Stomach (tissue), 4 donors: ENCODE data around the gene TRIM24.

Source experiments
- EP300 ChIP-seq: sonication (generic); formaldehyde crosslinking; IDR thresholded peaks from one replicate; pipeline ENCODE4 v1.6.1; 2017; ENCODE audit warnings: antibody characterized with exemption
- POLR2A ChIP-seq, 4 donors: fragments of 450-650 bp; IDR thresholded peaks; one replicate each; pipeline ENCODE4 v1.6.1; 2016; ENCODE audit warnings: antibody characterized with exemption in 4 of 4, control low read depth in 2 of 4, mild to moderate bottlenecking in 1 of 4, moderate library complexity in 1 of 4
- TF ChIP-seq, protein P1 (sequence below), 7 experiments: fragments of 450-650 bp in 4 of 7; fragments of 200-600 bp in 3 of 7; sonication (generic) in 3 of 7; IDR thresholded peaks; one replicate each; pipeline ENCODE4 v1.5.1; 2016 to 2019; ENCODE audit warnings: antibody characterized with exemption in 7 of 7, control low read depth in 2 of 7, mild to moderate bottlenecking in 1 of 7

DNA sequence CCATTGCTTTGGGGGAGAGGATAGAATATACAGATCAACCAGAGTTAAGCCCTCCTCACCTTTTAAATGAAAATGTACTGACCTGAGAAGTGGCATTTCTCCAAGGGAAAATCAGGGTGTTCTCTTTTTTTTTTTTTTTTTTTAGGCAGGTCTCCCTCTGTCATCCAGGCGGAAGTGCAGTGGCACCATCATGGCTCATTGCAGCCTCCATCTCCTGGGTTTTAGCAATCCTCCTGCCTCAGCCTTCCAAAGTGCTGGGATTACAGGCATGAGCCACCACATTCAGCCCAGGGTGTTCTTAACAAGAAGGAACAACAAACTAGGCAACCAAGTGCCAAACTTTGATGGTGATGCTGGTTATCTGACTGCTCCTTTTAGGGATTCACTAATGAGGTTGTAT, 130.1 kb downstream of the TRIM24 start:
- no peak for TF ChIP-seq EP300
- TF ChIP-seq, protein P1, sequence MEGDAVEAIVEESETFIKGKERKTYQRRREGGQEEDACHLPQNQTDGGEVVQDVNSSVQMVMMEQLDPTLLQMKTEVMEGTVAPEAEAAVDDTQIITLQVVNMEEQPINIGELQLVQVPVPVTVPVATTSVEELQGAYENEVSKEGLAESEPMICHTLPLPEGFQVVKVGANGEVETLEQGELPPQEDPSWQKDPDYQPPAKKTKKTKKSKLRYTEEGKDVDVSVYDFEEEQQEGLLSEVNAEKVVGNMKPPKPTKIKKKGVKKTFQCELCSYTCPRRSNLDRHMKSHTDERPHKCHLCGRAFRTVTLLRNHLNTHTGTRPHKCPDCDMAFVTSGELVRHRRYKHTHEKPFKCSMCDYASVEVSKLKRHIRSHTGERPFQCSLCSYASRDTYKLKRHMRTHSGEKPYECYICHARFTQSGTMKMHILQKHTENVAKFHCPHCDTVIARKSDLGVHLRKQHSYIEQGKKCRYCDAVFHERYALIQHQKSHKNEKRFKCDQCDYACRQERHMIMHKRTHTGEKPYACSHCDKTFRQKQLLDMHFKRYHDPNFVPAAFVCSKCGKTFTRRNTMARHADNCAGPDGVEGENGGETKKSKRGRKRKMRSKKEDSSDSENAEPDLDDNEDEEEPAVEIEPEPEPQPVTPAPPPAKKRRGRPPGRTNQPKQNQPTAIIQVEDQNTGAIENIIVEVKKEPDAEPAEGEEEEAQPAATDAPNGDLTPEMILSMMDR (IDR thresholded peaks at IDR 0.05): no peak
- TF ChIP-seq POLR2A (IDR thresholded peaks at IDR 0.05): no peak
